ENCODE measurements around the gene CLDN2. TPM values are rescaled to one million over a fixed set of nuclear protein-coding genes. Genes with fewer than 3 reads are reported as not detected.

Gene CLDN2, protein sequence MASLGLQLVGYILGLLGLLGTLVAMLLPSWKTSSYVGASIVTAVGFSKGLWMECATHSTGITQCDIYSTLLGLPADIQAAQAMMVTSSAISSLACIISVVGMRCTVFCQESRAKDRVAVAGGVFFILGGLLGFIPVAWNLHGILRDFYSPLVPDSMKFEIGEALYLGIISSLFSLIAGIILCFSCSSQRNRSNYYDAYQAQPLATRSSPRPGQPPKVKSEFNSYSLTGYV
- not detected in 2 replicates for total RNA-seq

DNA sequence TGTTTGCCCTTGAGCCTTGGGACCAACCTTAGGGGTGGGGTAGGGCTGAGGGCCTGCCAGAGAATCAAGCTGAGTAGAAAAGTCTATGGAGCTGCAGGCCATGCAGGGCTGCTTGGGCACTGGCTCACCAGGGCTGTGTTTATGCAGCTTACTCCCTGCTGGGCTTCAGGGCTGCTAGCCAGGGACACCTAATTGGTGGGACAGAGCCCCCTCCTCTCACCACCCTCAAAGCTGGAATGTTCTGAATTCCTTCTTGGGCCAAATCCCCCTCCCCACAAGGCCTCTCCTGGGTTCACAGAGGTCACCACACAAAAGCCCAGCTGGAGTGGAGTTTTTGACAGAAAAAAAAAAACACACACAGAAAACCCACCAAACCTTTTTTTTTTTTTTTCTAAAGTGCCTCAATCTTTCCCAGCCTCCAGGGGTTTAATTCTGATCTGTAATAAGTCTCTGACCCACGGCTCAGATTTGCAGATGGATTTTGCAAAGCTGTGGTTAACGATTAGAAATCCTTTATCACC, at the start of gene CLDN2:
TSS of gene CLDN2 (plus strand) at position 471 of the 521 bp plus-strand sequence. CDS start 7,827 bp downstream, outside the sequence.

DNA sequence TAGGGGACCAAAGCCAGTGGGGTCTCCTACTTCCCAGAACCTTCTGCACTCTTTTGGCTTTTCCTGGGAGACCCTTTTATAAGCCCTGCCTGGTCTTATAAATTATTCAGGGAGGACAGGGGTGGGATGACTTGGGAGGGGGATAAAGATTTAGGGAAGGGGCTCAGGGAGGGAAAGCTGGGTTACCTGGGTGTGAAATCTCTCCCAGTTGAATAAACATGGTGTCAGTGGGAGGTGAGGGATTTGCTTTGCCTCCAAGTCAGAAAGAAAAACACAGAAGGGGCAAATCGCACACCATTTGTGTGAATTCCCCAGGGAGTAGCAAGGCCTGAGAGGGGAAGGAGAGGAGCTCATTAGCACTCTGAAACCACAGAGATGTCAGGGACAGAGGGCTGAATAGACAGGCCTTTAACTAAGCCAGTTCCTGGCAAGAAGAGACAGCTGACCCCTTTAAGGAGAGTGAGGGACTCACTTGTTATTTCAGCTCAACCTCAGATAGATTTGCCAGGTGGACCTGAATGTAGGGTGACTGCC, 16.8 kb upstream of the CLDN2 start, which contains the start of gene RIPPLY1:
TSS of gene RIPPLY1 (minus strand) at position 51 of the 534 bp plus-strand sequence. CDS start 54 bp downstream, outside the sequence.

Other genes starting within 250 kb of the CLDN2 start
- 3.3 and 3.6 TPM in 2 replicates for gene RNF128, start 193.7 kb upstream of the CLDN2 start, total RNA-seq
- gene TBC1D8B, start 117.7 kb upstream of the CLDN2 start, total RNA-seq, result 7.0 and 13.2 TPM in 2 replicates
- gene RIPPLY1, start 17.1 kb upstream of the CLDN2 start, total RNA-seq, result not detected in 2 replicates
- gene MORC4, start 79.8 kb downstream of the CLDN2 start, total RNA-seq, result 23.5 and 24.4 TPM in 2 replicates
- gene RBM41, start 198.4 kb downstream of the CLDN2 start, total RNA-seq, result 10.5 and 14.0 TPM in 2 replicates